Forelimb muscle (tissue), 1 donor: ENCODE data around the gene CIRBP. TPM values are rescaled to one million over a fixed set of nuclear protein-coding genes. Genes with fewer than 3 reads are reported as not detected.

Source experiments
- DNase-seq: peaks from one replicate; pipeline ENCODE4 v3.0.0-alpha.2; 2013; ENCODE audit warnings: low read depth
- polyA plus RNA-seq: library from polyadenylated mRNA; unstranded; fragments of 120-200 nt; gene quantifications from one replicate; pipeline ENCODE4 v1.2.1, GENCODE V29; 2013; ENCODE audit not compliant: insufficient read length

CIRBP gene
- polyA plus RNA-seq, 1 donor = 483 TPM

- no peak for DNase-seq
Observed at GRCh38 chr19:1267477-1268225, 1.5 kb upstream of the CIRBP start.

GRCh38 chr19:1268226-1269064, 687 bp upstream of the CIRBP start:
- no peak for DNase-seq

- peak; percentile 60 for DNase-seq
Observed at GRCh38 chr19:1269478-1270212, 513 bp downstream of the CIRBP start.

DNA sequence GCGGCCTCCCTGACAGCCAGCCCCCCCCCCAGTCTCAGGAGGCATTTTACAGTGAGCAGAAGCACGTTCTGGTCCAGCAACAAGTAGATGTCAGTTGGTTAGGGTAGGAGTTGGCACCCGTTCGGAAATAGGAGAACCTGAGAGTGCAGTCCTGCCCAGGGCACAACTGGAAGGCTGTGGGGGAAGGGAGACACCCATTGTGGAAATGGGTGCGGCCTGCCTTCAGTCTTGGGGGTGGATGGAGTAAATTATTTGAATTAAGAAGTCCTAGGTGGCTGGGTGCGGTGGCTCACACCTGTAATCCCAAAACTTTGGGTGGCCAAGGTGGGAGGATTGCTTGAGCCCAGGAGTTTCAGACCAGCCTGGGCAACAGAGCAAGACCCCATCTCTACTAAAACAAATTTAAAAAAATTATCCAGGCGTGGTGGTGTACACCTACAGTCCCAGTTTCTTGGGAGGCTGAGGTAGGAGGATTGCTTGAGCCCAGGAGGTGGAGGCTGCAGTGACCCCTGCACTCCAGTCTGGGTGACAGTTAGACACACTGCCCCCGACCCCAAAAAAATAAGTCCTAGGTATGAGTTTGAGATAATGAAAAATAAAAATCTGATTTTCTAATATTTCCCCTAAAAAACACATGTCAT, 1.2 kb downstream of the CIRBP start:
- DNase-seq = no peak

- DNase-seq = no peak
Observed at GRCh38 chr19:1270854-1271527, 1.9 kb downstream of the CIRBP start.

DNA sequence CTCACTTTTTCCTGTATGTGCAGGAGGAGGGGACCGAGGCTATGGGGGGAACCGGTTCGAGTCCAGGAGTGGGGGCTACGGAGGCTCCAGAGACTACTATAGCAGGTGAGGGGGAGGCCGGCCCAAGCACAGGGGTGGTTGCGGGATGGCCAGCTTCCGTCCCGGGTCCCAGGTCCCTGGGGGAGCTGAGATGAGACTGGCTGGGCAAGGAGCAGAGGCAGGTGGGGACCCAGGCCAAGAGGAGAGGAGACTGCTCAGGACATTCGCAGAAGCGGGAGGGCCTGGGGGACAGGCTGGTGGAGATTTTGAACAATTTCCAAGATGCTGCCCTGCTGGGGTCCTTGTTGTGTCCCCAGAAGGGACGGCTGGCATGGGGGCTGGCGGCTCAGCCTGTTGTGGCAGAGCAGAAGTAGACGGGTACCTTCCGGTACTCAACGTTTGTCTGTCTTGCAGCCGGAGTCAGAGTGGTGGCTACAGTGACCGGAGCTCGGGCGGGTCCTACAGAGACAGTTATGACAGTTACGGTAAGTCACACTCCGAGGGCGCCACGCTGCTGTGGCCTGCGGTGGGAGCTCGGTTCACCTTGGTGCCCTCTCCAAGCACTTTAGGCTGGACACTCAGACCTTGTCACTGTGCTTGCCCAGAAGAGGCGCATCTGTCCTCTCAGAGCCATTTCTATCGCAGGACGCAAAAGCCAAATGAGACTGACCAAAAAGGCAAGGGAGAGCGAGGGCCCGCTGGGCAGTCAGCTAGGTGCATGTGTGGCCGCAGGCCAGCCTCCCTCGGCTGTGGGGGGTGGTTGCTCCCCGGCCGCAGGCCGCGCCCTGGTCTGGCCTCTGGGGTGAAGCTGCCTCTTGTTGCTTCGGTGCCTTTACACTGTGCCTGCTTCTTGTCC, 2.6 kb downstream of the CIRBP start:
- DNase-seq = no peak

- no peak for DNase-seq
Observed at GRCh38 chr19:1272423-1273262, 3.5 kb downstream of the CIRBP start.

- DNase-seq = no peak
Observed at GRCh38 chr19:1273263-1274041, 4.3 kb downstream of the CIRBP start.

- DNase-seq = no peak
Observed at GRCh38 chr19:1274081-1274851, 5.1 kb downstream of the CIRBP start.

GRCh38 chr19:1274852-1275259, 5.7 kb downstream of the CIRBP start:
- DNase-seq = no peak

GRCh38 chr19:1275260-1275975, 6.3 kb downstream of the CIRBP start, which contains the start of gene FAM174C:
FAM174C (plus strand) TSS chr19:1275530; CDS start chr19:1275550, 20 bp downstream.
- DNase-seq = peak; percentile 83

GRCh38 chr19:1275976-1276627, 7.0 kb downstream of the CIRBP start:
- no peak for DNase-seq

DNA sequence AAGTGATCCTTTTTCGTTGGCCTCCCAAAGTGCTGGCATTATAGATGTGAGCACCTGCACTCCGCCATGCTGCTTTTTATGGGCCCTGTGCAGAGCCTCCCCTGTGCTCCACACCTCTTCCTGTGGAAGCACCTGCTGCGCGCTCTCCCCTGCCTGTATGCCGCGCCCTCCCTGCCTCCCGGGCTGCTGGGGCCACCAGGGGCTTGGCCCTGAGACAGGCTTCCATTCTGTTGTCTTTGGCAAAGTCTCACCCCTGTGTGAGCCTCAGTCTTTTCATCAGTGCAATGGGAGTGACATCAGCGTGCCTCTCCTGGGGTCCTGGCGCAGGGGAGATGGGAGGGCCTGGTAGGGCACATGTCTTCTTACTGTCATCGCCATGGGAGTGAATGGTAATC, 7.5 kb downstream of the CIRBP start:
- no peak for DNase-seq

- DNase-seq = no peak
Observed at GRCh38 chr19:1277061-1277460, 7.9 kb downstream of the CIRBP start.

- no peak for DNase-seq
Observed at GRCh38 chr19:1278074-1278473, 8.9 kb downstream of the CIRBP start.
